ENCODE measurements around the gene SAT2.
"Not testable (repeated sequence)": the region's sequence is repeated elsewhere in the genome, so short reads cannot be mapped to it uniquely, and the experiment has no call there.

Gene SAT2

GRCh38 chr17:7613769-7614424, 13.7 kb downstream of the SAT2 start:
- peak overlapping the region; percentile 88 for H3K4me3 ChIP-seq (replicated peaks; ENCODE audit: low read depth, low read length)
- no peak for TF ChIP-seq CTCF (IDR thresholded peaks at IDR 0.05; ENCODE audit: low read depth, low read length, missing control alignments)
- no peak for DNase-seq (ENCODE audit: extremely low read depth, low read depth)

GRCh38 chr17:7612294-7612640, 15.4 kb downstream of the SAT2 start:
- TF ChIP-seq CTCF (IDR thresholded peaks at IDR 0.05; ENCODE audit: low read depth, low read length, missing control alignments): no peak
- H3K4me3 ChIP-seq (replicated peaks; ENCODE audit: low read depth, low read length): peak overlapping the region; percentile 88
- no peak for DNase-seq (ENCODE audit: extremely low read depth, low read depth)

GRCh38 chr17:7611635-7612293, 15.9 kb downstream of the SAT2 start:
- no peak for DNase-seq (ENCODE audit: extremely low read depth, low read depth)
- H3K4me3 ChIP-seq (replicated peaks; ENCODE audit: low read depth, low read length): peak overlapping the region; percentile 88
- TF ChIP-seq CTCF (IDR thresholded peaks at IDR 0.05; ENCODE audit: low read depth, low read length, missing control alignments): no peak

GRCh38 chr17:7610641-7611040, 17.0 kb downstream of the SAT2 start:
- no peak for DNase-seq (ENCODE audit: extremely low read depth, low read depth)
- TF ChIP-seq CTCF (IDR thresholded peaks at IDR 0.05; ENCODE audit: low read depth, low read length, missing control alignments): no peak
- H3K4me3 ChIP-seq (replicated peaks; ENCODE audit: low read depth, low read length): no peak overlapping the region

GRCh38 chr17:7606280-7606679, 21.3 kb downstream of the SAT2 start:
- DNase-seq (ENCODE audit: extremely low read depth, low read depth): no peak
- TF ChIP-seq CTCF (IDR thresholded peaks at IDR 0.05; ENCODE audit: low read depth, low read length, missing control alignments): no peak
- H3K4me3 ChIP-seq (replicated peaks; ENCODE audit: low read depth, low read length): no peak overlapping the region

- DNase-seq (ENCODE audit: extremely low read depth, low read depth); H3K4me3 ChIP-seq (replicated peaks; ENCODE audit: low read depth, low read length): not testable (repeated sequence)
These were observed 30.1 kb downstream of the SAT2 start for GRCh38 chr17:7597561-7597960.

- DNase-seq (ENCODE audit: extremely low read depth, low read depth): no peak
- no peak for TF ChIP-seq CTCF (IDR thresholded peaks at IDR 0.05; ENCODE audit: low read depth, low read length, missing control alignments)
- no peak overlapping the region for H3K4me3 ChIP-seq (replicated peaks; ENCODE audit: low read depth, low read length)
These were observed 34.3 kb downstream of the SAT2 start for GRCh38 chr17:7593296-7593695.
